ENCODE results near the gene GNRH2. TPM values are rescaled to one million over a fixed set of nuclear protein-coding genes. Genes with fewer than 3 reads are reported as not detected.
"Not testable (repeated sequence)": the region's sequence is repeated elsewhere in the genome, so short reads cannot be mapped to it uniquely, and the experiment has no call there.

The GNRH2 gene
- total RNA-seq = not detected in 2 replicates

- no peak for DNase-seq (ENCODE audit: low read depth)
Observed at GRCh38 chr20:3043322-3043721, at the start of gene GNRH2. GNRH2 (plus strand) TSS chr20:3043622; CDS start chr20:3044415, 793 bp downstream.

- no peak for DNase-seq (ENCODE audit: low read depth)
Observed at GRCh38 chr20:2995796-2996195, 47.6 kb upstream of the GNRH2 start.

GRCh38 chr20:2998728-2999127 is 44.7 kb upstream of the GNRH2 start:
- DNase-seq (ENCODE audit: low read depth) = no peak

GRCh38 chr20:3000852-3001523 is 42.4 kb upstream of the GNRH2 start:
- DNase-seq (ENCODE audit: low read depth) = peak; percentile 74

- DNase-seq (ENCODE audit: low read depth) = no peak
Observed at GRCh38 chr20:3003416-3003815, 40.0 kb upstream of the GNRH2 start.

GRCh38 chr20:3010985-3011723 is 32.3 kb upstream of the GNRH2 start:
- DNase-seq (ENCODE audit: low read depth) = peak; percentile 86

GRCh38 chr20:3011752-3012151 is 31.7 kb upstream of the GNRH2 start:
- DNase-seq (ENCODE audit: low read depth) = no peak

GRCh38 chr20:3013771-3014170 is 29.7 kb upstream of the GNRH2 start:
- no peak for DNase-seq (ENCODE audit: low read depth)

GRCh38 chr20:3014179-3014578 is 29.2 kb upstream of the GNRH2 start:
- no peak for DNase-seq (ENCODE audit: low read depth)

- DNase-seq (ENCODE audit: low read depth) = no peak
Observed at GRCh38 chr20:3014662-3015061, 28.8 kb upstream of the GNRH2 start.

- not testable (repeated sequence) for DNase-seq (ENCODE audit: low read depth)
Observed at GRCh38 chr20:3015302-3015701, 28.1 kb upstream of the GNRH2 start.

GRCh38 chr20:3021327-3021726 is 22.1 kb upstream of the GNRH2 start:
- DNase-seq (ENCODE audit: low read depth) = no peak

- no peak for DNase-seq (ENCODE audit: low read depth)
Observed at GRCh38 chr20:3021777-3022176, 21.6 kb upstream of the GNRH2 start.

GRCh38 chr20:3022559-3023490 is 20.6 kb upstream of the GNRH2 start:
- DNase-seq (ENCODE audit: low read depth) = not testable (repeated sequence)

- DNase-seq (ENCODE audit: low read depth) = no peak
Observed at GRCh38 chr20:3027987-3028386, 15.4 kb upstream of the GNRH2 start.

GRCh38 chr20:3031524-3032147 is 11.8 kb upstream of the GNRH2 start:
- no peak for DNase-seq (ENCODE audit: low read depth)

- no peak for DNase-seq (ENCODE audit: low read depth)
Observed at GRCh38 chr20:3032624-3033023, 10.8 kb upstream of the GNRH2 start.

GRCh38 chr20:3037654-3038053 is 5.8 kb upstream of the GNRH2 start:
- no peak for DNase-seq (ENCODE audit: low read depth)

GRCh38 chr20:3038454-3038853 is 5.0 kb upstream of the GNRH2 start:
- no peak for DNase-seq (ENCODE audit: low read depth)

- no peak for DNase-seq (ENCODE audit: low read depth)
Observed at GRCh38 chr20:3039426-3039825, 4.0 kb upstream of the GNRH2 start.

- DNase-seq (ENCODE audit: low read depth) = no peak
Observed at GRCh38 chr20:3040086-3040485, 3.3 kb upstream of the GNRH2 start.

GRCh38 chr20:3041854-3042409 is 1.5 kb upstream of the GNRH2 start:
- no peak for DNase-seq (ENCODE audit: low read depth)
